Measurements from ENCODE around the gene NELFB. TPM values are rescaled to one million over a fixed set of nuclear protein-coding genes. Genes with fewer than 3 reads are reported as not detected.
A peak's percentile ranks its signal among the peaks of the same experiment; 100 is the strongest.

The NELFB gene
- total RNA-seq, 2 experiments from 2014 or later, result 47.0 to 47.1 TPM

GRCh38 chr9:137226338-137227053 lies 28.6 kb upstream of the NELFB start:
- Mint-ChIP-seq H3K9me3 (no peaks in the 10 kb centered on the region), H3K27ac (no peak overlapping the region), H3K4me3 (no peak overlapping the region), H3K27me3 (ENCODE audit: low read depth) (peaks cover 2% of the 10 kb centered on the region), H3K4me1 (ENCODE audit: low read depth) (peaks cover 8% of the 10 kb centered on the region), H3K36me3 (ENCODE audit: low read depth) (no peaks in the 10 kb centered on the region)
- intact Hi-C loops (cut with micrococcal nuclease), result loop anchor here (1.0 to 10.0 kb wide), 3 partner anchors 37 to 342 kb away; partner anchors contain the start of gene TRAF2
- no peak for DNase-seq
- CTCF ChIA-PET, result interaction anchor here (0.6 to 2.9 kb wide), 12 partner anchors 10 to 467 kb away, joined by 3 to 22 read pairs (median 8); partner anchors contain the start of gene DPP7

GRCh38 chr9:137227054-137227852 lies 27.9 kb upstream of the NELFB start, which contains the start of gene RNF224:
TSS of gene RNF224 (plus strand) at chr9:137227502. CDS start at chr9:137228336, 834 bp downstream.
- intact Hi-C loops (cut with micrococcal nuclease), result loop anchor here (1.0 to 10.0 kb wide), 3 partner anchors 38 to 342 kb away; partner anchors contain the start of gene TRAF2
- Mint-ChIP-seq H3K27ac (no peak within 1 kb of the TSS), H3K9me3 (no peaks in the 10 kb centered on the region), H3K4me3 (no peak within 1 kb of the TSS), H3K4me1 (ENCODE audit: low read depth) (peaks cover 8% of the 10 kb centered on the region), H3K36me3 (ENCODE audit: low read depth) (no peaks in the 10 kb centered on the region), H3K27me3 (ENCODE audit: low read depth) (peaks cover 2% of the 10 kb centered on the region)
- peak; percentile 84 for DNase-seq
- CTCF ChIA-PET, result interaction anchor here (0.6 to 2.9 kb wide), 14 partner anchors 9 to 198 kb away, joined by 3 to 22 read pairs (median 6); partner anchors contain the start of genes ANAPC2, DPP7 and SSNA1

- Mint-ChIP-seq H3K27me3 (ENCODE audit: low read depth) (peaks cover 2% of the 10 kb centered on the region), H3K36me3 (ENCODE audit: low read depth) (no peaks in the 10 kb centered on the region), H3K27ac (no peak overlapping the region), H3K4me3 (no peak overlapping the region), H3K9me3 (no peaks in the 10 kb centered on the region), H3K4me1 (ENCODE audit: low read depth) (peaks cover 7% of the 10 kb centered on the region)
- CTCF ChIA-PET, result interaction anchor here (0.7 to 2.9 kb wide), 10 partner anchors 8 to 199 kb away, joined by 3 to 22 read pairs (median 8); no protein-coding TSS in a partner anchor
- intact Hi-C loops (cut with micrococcal nuclease), result loop anchor here (1.0 to 10.0 kb wide), 3 partner anchors 39 to 343 kb away; partner anchors contain the start of gene TRAF2
- no peak for DNase-seq
Measured at GRCh38 chr9:137227853-137228505, 27.1 kb upstream of the NELFB start.

- Mint-ChIP-seq H3K27ac (no peak overlapping the region), H3K27me3 (ENCODE audit: low read depth) (peaks cover 2% of the 10 kb centered on the region), H3K4me3 (no peak overlapping the region), H3K4me1 (ENCODE audit: low read depth) (peaks cover 6% of the 10 kb centered on the region), H3K36me3 (ENCODE audit: low read depth) (no peaks in the 10 kb centered on the region), H3K9me3 (no peaks in the 10 kb centered on the region)
- CTCF ChIA-PET, result interaction anchor here (0.7 to 2.9 kb wide), 6 partner anchors 8 to 199 kb away, joined by 3 to 22 read pairs (median 3); no protein-coding TSS in a partner anchor
- no peak for DNase-seq
- intact Hi-C loops (cut with micrococcal nuclease), result loop anchor here (10.0 kb wide), 1 partner anchor 344 kb away; the partner anchor contains the start of gene TRAF2
Measured at GRCh38 chr9:137228506-137228967, 26.6 kb upstream of the NELFB start.

GRCh38 chr9:137228968-137229896 lies 25.9 kb upstream of the NELFB start:
- intact Hi-C loops (cut with micrococcal nuclease), result loop anchor here (10.0 kb wide), 1 partner anchor 344 kb away; the partner anchor contains the start of gene TRAF2
- no peaks in the 10 kb centered on the region for H3K9me3 Mint-ChIP-seq
- peaks cover 3% of the 10 kb centered on the region for H3K4me1 Mint-ChIP-seq (ENCODE audit: low read depth)
- no peak for DNase-seq
- CTCF ChIA-PET, result no interaction called here
- H3K4me3 Mint-ChIP-seq, result no peak overlapping the region
- no peak overlapping the region for H3K27ac Mint-ChIP-seq
- peaks cover 2% of the 10 kb centered on the region for H3K27me3 Mint-ChIP-seq (ENCODE audit: low read depth)
- H3K36me3 Mint-ChIP-seq (ENCODE audit: low read depth), result no peaks in the 10 kb centered on the region

- no peak overlapping the region for H3K4me3 Mint-ChIP-seq
- CTCF ChIA-PET, result interaction anchor here (1.9 kb wide), 1 partner anchor 112 kb away, joined by 5 read pairs; no protein-coding TSS in a partner anchor
- intact Hi-C loops (cut with micrococcal nuclease), result loop anchor here (10.0 kb wide), 1 partner anchor 345 kb away; the partner anchor contains the start of gene TRAF2
- H3K27ac Mint-ChIP-seq, result no peak overlapping the region
- H3K9me3 Mint-ChIP-seq, result no peaks in the 10 kb centered on the region
- no peaks in the 10 kb centered on the region for H3K36me3 Mint-ChIP-seq (ENCODE audit: low read depth)
- no peak for DNase-seq
- H3K4me1 Mint-ChIP-seq (ENCODE audit: low read depth), result peaks cover 6% of the 10 kb centered on the region
- H3K27me3 Mint-ChIP-seq (ENCODE audit: low read depth), result peaks cover 2% of the 10 kb centered on the region
Measured at GRCh38 chr9:137229903-137230704, 25.0 kb upstream of the NELFB start.

GRCh38 chr9:137230705-137231371 lies 24.3 kb upstream of the NELFB start, which contains the start of gene SLC34A3:
TSS of gene SLC34A3 (plus strand) at chr9:137230901. CDS start at chr9:137231703, 802 bp downstream.
- CTCF ChIA-PET, result interaction anchor here (1.9 kb wide), 1 partner anchor 113 kb away, joined by 5 read pairs; no protein-coding TSS in a partner anchor
- Mint-ChIP-seq H3K4me1 (ENCODE audit: low read depth) (peaks cover 6% of the 10 kb centered on the region), H3K27ac (no peak within 1 kb of the TSS), H3K4me3 (no peak within 1 kb of the TSS), H3K36me3 (ENCODE audit: low read depth) (no peaks in the 10 kb centered on the region), H3K27me3 (ENCODE audit: low read depth) (peaks cover 2% of the 10 kb centered on the region), H3K9me3 (no peaks in the 10 kb centered on the region)
- no peak for DNase-seq
- intact Hi-C loops (cut with micrococcal nuclease), result no loop called here

- CTCF ChIA-PET, result interaction anchor here (1.9 kb wide), 1 partner anchor 113 kb away, joined by 5 read pairs; no protein-coding TSS in a partner anchor
- Mint-ChIP-seq H3K9me3 (no peaks in the 10 kb centered on the region), H3K27me3 (ENCODE audit: low read depth) (peaks cover 2% of the 10 kb centered on the region), H3K4me3 (no peak overlapping the region), H3K4me1 (ENCODE audit: low read depth) (peaks cover 7% of the 10 kb centered on the region), H3K27ac (no peak overlapping the region), H3K36me3 (ENCODE audit: low read depth) (no peaks in the 10 kb centered on the region)
- intact Hi-C loops (cut with micrococcal nuclease), result no loop called here
- no peak for DNase-seq
Measured at GRCh38 chr9:137231372-137232039, 23.6 kb upstream of the NELFB start.

- CTCF ChIA-PET, result no interaction called here
- Mint-ChIP-seq H3K9me3 (no peaks in the 10 kb centered on the region), H3K4me3 (no peak overlapping the region), H3K36me3 (ENCODE audit: low read depth) (no peaks in the 10 kb centered on the region), H3K27ac (no peak overlapping the region), H3K27me3 (ENCODE audit: low read depth) (peaks cover 2% of the 10 kb centered on the region), H3K4me1 (ENCODE audit: low read depth) (peaks cover 12% of the 10 kb centered on the region)
- intact Hi-C loops (cut with micrococcal nuclease), result no loop called here
- DNase-seq, result no peak
Measured at GRCh38 chr9:137232101-137232500, 23.0 kb upstream of the NELFB start.

All from activated naive CD4-positive, alpha-beta T cell treated with anti-CD3 and anti-CD28 coated beads for 36 hours (primary cell).